Activated T-helper 17 cell treated with anti-CD3 and anti-CD28 coated beads, Interleukin-2, amount 50 U/mL, for 72 hours (primary cell): ENCODE results near the gene CC2D1A. TPM values are rescaled to one million over a fixed set of nuclear protein-coding genes. Genes with fewer than 3 reads are reported as not detected.

Experiments used
- ATAC-seq: fragments of 150-1000 bp; cut with Tn5 transposase; replicated peaks from 2 replicates; pipeline ENCODE4 v1.10.0; 2021; ENCODE audit warnings: mild to moderate bottlenecking, moderate library complexity
- H3K27ac Mint-ChIP-seq: one replicate; pipeline ENCODE4 v1.8.0; 2022; ENCODE audit warnings: mixed read lengths
- H3K27me3 Mint-ChIP-seq: one replicate; pipeline ENCODE4 v1.8.0; 2022; ENCODE audit warnings: mixed read lengths
- H3K36me3 Mint-ChIP-seq: one replicate; pipeline ENCODE4 v1.8.0; 2022; ENCODE audit warnings: low read depth, mild to moderate bottlenecking, mixed read lengths
- H3K4me1 Mint-ChIP-seq: one replicate; pipeline ENCODE4 v1.8.0; 2022; ENCODE audit warnings: mixed read lengths
- H3K4me3 Mint-ChIP-seq: one replicate; pipeline ENCODE4 v1.8.0; 2022; ENCODE audit warnings: mild to moderate bottlenecking, mixed read lengths
- H3K9me3 Mint-ChIP-seq: one replicate; pipeline ENCODE4 v1.8.0; 2022; ENCODE audit warnings: mixed read lengths
- total RNA-seq, 2 donors: library from RNA; stranded (reverse); gene quantifications; one replicate each; pipeline ENCODE4 v1.2.3, GENCODE V29; 2022

The CC2D1A gene
- total RNA-seq, 2 donors from 2014 or later, result 34.6 to 35.4 TPM

GRCh38 chr19:13977803-13978202 is 71.8 kb downstream of the CC2D1A start:
- no peaks in the 10 kb centered on the region for H3K9me3 Mint-ChIP-seq

GRCh38 chr19:13978351-13979243 is 72.6 kb downstream of the CC2D1A start:
- H3K9me3 Mint-ChIP-seq, result no peaks in the 10 kb centered on the region
- no peak overlapping the region for H3K4me3 Mint-ChIP-seq
- no peaks in the 10 kb centered on the region for H3K36me3 Mint-ChIP-seq
- H3K27ac Mint-ChIP-seq, result no peak overlapping the region
- ATAC-seq, result peak; percentile 30
- H3K4me1 Mint-ChIP-seq, result peaks cover 7% of the 10 kb centered on the region
- H3K27me3 Mint-ChIP-seq, result no peaks in the 10 kb centered on the region

More at GRCh38 chr19:13977803-13978202, 71.8 kb downstream of the CC2D1A start:
- Mint-ChIP-seq H3K36me3 (no peaks in the 10 kb centered on the region), H3K27me3 (no peaks in the 10 kb centered on the region), H3K4me3 (no peak overlapping the region), H3K4me1 (peaks cover 7% of the 10 kb centered on the region), H3K27ac (no peak overlapping the region)
- no peak for ATAC-seq

DNA sequence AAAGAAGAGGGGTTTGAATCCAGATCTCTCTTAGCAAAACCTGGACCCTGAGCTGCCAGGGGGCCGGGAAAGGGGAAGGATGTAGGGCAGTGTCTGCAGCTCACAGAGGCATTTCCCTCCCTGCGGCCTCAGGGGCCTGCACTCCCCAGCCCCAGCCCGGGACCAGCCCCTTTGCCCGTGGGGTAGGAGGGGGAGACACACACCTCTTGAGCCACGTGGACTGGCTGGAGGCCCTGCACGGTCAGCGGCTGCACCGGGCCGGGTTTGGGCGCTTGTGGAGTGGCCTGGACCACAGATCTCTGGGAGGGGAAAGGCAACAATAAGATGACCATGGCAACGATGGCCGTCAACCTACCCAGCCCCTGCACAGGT is 73.2 kb downstream of the CC2D1A start:
- H3K4me1 Mint-ChIP-seq, result peaks cover 2% of the 10 kb centered on the region
- H3K27ac Mint-ChIP-seq, result no peak overlapping the region
- H3K4me3 Mint-ChIP-seq, result no peak overlapping the region
- H3K27me3 Mint-ChIP-seq, result no peaks in the 10 kb centered on the region
- no peaks in the 10 kb centered on the region for H3K9me3 Mint-ChIP-seq
- H3K36me3 Mint-ChIP-seq, result no peaks in the 10 kb centered on the region
- ATAC-seq, result no peak

DNA sequence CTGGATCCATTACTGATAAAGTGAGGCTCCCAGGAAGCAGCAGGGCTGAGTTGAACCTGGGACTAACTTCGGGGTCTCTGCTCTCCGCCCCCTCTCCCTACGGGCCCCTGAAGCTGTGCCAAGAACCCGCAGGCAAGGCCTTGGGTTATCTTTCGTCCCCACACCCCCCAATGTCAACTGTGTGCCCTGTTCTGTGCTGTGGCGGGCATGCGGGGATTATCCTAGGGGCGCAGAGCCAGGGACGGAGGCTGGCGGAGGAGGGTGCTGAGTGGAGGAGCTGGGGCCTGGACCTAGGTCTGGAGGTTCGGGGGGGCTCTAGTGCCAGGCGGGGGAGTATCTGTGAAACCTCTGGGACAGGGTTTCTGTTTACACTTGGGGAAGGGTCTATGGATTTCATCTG is 73.7 kb downstream of the CC2D1A start:
- H3K36me3 Mint-ChIP-seq, result no peaks in the 10 kb centered on the region
- no peaks in the 10 kb centered on the region for H3K27me3 Mint-ChIP-seq
- ATAC-seq, result no peak
- H3K4me3 Mint-ChIP-seq, result no peak overlapping the region
- H3K9me3 Mint-ChIP-seq, result no peaks in the 10 kb centered on the region
- H3K27ac Mint-ChIP-seq, result no peak overlapping the region
- H3K4me1 Mint-ChIP-seq, result no peaks in the 10 kb centered on the region

DNA sequence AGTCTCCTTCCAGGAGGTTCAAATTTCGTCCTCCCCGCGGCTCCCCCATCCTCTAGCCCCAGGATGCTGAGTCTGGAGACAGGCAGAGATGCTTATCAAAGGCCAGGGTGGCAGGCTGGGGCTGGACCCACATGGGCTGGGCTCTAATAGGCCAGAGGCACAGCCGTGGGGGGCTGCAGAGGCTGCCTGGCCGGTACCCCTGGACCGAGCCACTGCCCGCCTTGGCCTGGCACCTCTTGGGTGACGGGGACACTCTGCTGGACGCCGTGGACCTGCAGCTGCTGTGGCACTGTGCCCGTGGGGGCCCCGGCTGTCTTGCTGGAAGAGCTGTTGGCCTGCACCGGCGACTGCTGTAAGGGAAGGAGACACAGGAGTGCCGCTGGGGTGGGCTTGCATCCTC is 74.3 kb downstream of the CC2D1A start:
- no peak overlapping the region for H3K4me3 Mint-ChIP-seq
- H3K9me3 Mint-ChIP-seq, result no peaks in the 10 kb centered on the region
- H3K27ac Mint-ChIP-seq, result no peak overlapping the region
- no peaks in the 10 kb centered on the region for H3K27me3 Mint-ChIP-seq
- H3K36me3 Mint-ChIP-seq, result no peaks in the 10 kb centered on the region
- peaks cover 3% of the 10 kb centered on the region for H3K4me1 Mint-ChIP-seq
- no peak for ATAC-seq

Other genes with a start within 250 kb of the CC2D1A start
- gene MRI1, start 141.7 kb upstream of the CC2D1A start, total RNA-seq, result 10 to 100 TPM; 45.3 to 53.7 TPM
- gene C19orf53, start 131.7 kb upstream of the CC2D1A start, total RNA-seq, result 100 to 1,000 TPM in 1 of 2 donors, 10 to 100 TPM in 1; 76.7 to 127 TPM
- gene ZSWIM4, start 110.8 kb upstream of the CC2D1A start, total RNA-seq, result 10 to 100 TPM in 1 of 2 donors, 1 to 10 TPM in 1; 5.4 to 10.6 TPM
- gene NANOS3, start 29.1 kb upstream of the CC2D1A start, total RNA-seq, result 1 to 10 TPM; 1.2 to 3.6 TPM
- gene BRME1, start 84 bp upstream of the CC2D1A start, total RNA-seq, result 10 to 100 TPM in 1 of 2 donors, 1 to 10 TPM in 1; 4.8 to 12.5 TPM
- gene PODNL1, start 32.2 kb downstream of the CC2D1A start, total RNA-seq, result 1 to 10 TPM in 1 of 2 donors, under 1 TPM in 1; 0.90 to 1.0 TPM
- 10 to 100 TPM; 60.9 to 67.7 TPM for gene DCAF15, start 46.3 kb downstream of the CC2D1A start, total RNA-seq
- 10 to 100 TPM; 12.6 to 12.9 TPM for gene RFX1, start 100.1 kb downstream of the CC2D1A start, total RNA-seq
- gene RLN3, start 121.9 kb downstream of the CC2D1A start, total RNA-seq, result not detected
- gene IL27RA, start 125.6 kb downstream of the CC2D1A start, total RNA-seq, result 10 to 100 TPM; 52.1 to 53.9 TPM
- not detected for gene PALM3, start 155.9 kb downstream of the CC2D1A start, total RNA-seq
- 1 to 10 TPM; 1.5 to 4.1 TPM for gene MISP3, start 166.6 kb downstream of the CC2D1A start, total RNA-seq
- gene C19orf67, start 179.6 kb downstream of the CC2D1A start, total RNA-seq, result under 1 TPM in 1 of 2 donors, not detected in 1; 0.42 TPM
- 10 to 100 TPM; 62.1 to 77.5 TPM for gene SAMD1, start 184.6 kb downstream of the CC2D1A start, total RNA-seq
- 10 to 100 TPM; 43.1 to 69.5 TPM for gene PRKACA, start 211.6 kb downstream of the CC2D1A start, total RNA-seq
- gene ASF1B, start 230.4 kb downstream of the CC2D1A start, total RNA-seq, result 10 to 100 TPM; 62.6 to 73.7 TPM